Activated CD4-positive, alpha-beta T cell treated with anti-CD3 and anti-CD28 coated beads for 24 hours (primary cell): ENCODE data around the gene ISCA2.

ENCODE experiments used
- DNase-seq, 2 donors: peaks; one replicate each; pipeline ENCODE4 v3.0.0-alpha.2; 2020; ENCODE audit warnings: low read depth in 2 of 2

ISCA2 gene

DNA sequence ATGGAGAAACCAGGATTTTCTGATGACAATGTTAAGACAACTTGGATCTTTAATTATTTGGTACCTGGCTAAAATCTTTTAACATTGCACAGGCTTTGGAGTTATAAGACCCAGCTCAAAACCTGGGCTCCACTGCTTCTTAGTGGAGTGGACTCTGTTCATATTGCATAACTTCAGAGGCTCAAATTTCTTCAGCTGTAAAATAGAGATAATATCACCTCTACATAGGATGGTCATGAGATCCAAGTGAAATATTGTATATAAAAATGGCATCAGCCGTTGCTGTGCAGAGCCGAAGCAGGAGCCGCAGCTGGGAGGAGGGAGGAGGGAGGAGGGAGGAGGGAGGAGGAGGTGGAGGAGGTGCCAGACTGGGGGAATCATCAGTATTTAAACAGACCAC is 11.0 kb upstream of the ISCA2 start:
- no peak for DNase-seq

DNA sequence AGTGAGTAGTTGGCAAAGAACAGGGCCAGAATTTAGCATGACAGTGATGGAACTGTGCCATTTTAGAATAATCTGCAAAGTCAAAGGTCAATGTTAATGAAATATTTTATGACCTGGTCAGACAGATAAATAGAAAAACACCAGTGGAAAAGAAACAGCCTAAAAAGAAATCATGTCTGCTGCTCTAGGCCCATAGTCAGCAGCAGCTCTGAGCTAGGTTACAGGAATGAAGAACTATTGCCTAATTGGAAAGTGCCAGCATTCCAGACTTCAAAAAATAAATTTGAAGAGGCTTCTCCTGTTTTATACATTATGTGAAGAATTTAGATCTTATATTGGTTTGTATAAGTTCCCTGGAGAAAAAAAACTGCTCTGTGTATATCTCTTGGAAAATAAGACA is 10.2 kb upstream of the ISCA2 start:
- DNase-seq = no peak

GRCh38 chr14:74486164-74486563 is 7.4 kb upstream of the ISCA2 start:
- no peak for DNase-seq

DNA sequence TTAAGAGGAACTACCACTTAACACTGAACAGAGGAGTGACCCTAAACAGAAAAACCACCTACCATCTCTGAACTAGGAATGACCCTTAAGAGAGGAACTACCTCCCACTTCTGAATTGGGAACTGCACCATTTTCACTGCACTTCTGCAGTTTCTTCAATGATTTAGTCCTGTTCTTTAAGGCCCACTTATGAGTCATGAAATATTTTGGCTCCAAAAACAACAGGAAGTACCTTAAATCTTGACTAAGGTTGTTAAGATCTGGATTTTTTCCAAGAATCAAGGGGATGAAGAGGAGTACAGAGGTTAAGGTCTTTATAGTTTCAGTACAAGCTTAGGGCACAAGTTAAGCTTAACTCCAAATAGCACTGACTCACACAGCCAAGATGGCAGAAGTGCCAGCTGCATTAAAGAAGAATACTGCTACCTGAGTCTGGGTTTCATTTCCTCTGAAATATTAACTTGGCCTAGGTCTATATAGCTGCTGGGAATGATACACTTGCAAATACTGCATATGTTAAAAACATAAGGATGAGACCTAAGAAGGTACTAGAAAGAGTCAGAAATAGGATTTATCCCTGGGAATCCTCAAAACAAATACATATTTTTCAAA is 4.7 kb upstream of the ISCA2 start:
- DNase-seq = no peak

DNA sequence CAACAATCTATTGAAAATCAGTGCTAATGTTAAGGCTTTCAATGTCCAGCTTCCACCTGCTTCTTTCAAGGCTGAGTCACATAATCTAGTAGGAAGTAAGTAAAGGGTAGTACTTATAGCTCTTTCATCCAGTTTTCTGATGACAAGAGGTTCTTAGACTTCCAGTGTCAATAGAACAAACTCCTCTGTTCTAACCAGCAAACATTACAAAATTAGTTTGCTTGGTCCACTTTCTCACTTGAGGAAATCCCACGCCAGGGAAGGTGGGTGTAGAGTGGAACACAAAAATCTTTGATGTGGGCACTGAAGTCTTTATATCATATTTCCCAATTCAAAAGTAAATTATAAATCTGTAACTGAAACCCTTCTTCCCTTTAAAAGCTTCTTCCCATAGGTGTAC is 3.1 kb upstream of the ISCA2 start:
- DNase-seq = no peak

GRCh38 chr14:74491956-74492775 is 1.4 kb upstream of the ISCA2 start:
- DNase-seq = no peak

- DNase-seq = no peak
Measured at GRCh38 chr14:74492776-74493342, 706 bp upstream of the ISCA2 start, which contains the start of gene NPC2. Gene NPC2, minus strand, starts transcription at chr14:74493305. Its CDS starts 31 bp downstream, at chr14:74493274.

- DNase-seq = no peak
Measured at GRCh38 chr14:74495356-74495755, 1.8 kb downstream of the ISCA2 start.

GRCh38 chr14:74500417-74501134 is 7.0 kb downstream of the ISCA2 start:
- no peak for DNase-seq

- no peak for DNase-seq
Measured at GRCh38 chr14:74501135-74501614, 7.6 kb downstream of the ISCA2 start.

DNA sequence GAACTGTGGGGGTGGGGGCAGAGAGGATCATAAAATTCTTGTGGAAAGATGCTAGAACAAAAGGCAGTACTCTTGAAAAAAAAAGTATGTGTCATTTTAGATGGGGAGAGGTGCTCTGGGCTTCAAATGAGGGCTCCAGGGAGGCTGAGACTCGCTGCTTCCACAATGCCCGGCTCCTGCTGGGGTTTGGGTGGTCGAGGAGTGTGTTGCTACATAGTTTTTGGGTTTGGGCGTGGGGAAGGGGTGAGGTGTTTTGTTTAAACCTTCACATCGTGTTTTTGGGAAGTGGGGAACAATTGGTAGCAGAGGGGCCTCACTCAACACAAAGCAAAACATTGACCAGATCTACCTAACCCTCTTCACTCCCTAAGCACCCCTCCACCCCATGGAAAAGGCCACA is 8.1 kb downstream of the ISCA2 start:
- no peak for DNase-seq

GRCh38 chr14:74502236-74503019 is 8.9 kb downstream of the ISCA2 start:
- no peak for DNase-seq

DNA sequence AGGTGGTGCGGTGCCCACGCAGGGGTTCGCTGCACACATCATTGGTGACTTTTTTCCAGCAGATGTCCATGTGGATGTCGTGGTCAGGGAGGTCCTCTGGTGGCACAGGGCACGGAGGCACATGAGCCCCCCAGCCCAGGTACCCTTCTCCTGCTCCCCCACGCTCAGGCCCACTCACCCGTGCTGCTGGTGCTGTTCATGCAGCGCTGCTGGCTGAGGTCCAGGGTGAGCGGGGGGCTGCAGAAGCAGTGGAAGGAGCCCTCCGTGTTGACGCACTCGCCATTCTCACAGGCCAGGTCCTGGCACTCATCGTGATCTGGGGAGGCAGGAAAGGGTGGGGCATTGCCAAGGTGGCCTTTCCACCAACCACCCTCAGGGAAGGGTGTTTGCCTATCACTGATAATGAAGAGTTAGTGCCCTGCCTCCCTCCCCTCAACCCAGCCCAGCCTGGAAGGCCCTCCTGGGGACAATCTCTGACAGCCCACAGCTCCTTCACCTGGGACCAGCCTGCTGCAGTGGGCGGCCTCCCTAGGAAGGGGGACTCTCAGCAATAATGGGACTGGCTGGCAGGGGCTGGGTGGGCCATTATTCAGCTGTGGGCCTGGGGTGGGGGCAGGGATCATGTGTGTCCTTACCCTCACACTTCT is 9.8 kb downstream of the ISCA2 start:
- DNase-seq = no peak

DNA sequence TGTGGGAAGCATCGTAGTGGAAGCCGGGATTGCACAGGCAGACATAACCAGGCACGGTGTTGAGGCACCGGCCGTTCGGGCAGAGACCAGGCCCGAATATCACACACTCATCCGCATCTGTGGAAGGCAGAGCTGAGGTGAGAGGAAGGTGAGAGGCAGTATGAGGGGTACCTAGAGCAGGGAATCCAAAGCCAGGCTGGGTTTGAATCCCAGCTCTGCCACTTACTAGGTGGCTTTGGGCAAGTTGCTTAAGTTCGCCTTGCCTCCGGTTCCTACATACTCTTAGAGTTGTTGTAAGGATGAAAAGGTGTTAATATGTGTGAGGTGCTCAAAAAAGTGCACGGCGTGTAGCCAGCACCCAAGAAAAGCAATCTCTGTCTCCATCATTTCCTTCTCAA is 10.4 kb downstream of the ISCA2 start:
- no peak for DNase-seq

- no peak for DNase-seq
Measured at GRCh38 chr14:74504412-74504811, 10.8 kb downstream of the ISCA2 start.

- DNase-seq = no peak
Measured at GRCh38 chr14:74504874-74505720, 11.5 kb downstream of the ISCA2 start.

DNA sequence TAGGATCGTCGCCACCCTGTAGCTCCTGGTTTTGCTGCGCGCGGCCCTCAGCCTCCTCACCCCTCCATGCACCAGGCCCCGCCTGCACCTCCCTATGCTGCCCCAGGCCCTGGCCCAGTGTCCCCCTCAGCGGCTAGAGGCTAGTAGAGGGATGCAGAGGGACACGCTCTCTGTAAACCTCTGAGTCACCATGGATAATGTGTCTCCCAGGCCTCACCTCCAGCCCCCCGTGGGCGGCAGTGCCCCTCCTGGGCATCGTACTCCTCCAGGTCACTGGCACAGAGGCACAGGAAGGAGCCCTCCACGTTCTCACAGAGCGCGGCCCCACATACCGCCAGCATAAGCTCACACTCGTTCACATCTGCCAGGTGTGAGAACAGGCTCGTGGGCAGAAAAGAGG is 12.3 kb downstream of the ISCA2 start:
- DNase-seq = no peak

- DNase-seq = no peak
Measured at GRCh38 chr14:74506411-74506851, 12.9 kb downstream of the ISCA2 start.

GRCh38 chr14:74507085-74507484 is 13.5 kb downstream of the ISCA2 start:
- DNase-seq = no peak

DNA sequence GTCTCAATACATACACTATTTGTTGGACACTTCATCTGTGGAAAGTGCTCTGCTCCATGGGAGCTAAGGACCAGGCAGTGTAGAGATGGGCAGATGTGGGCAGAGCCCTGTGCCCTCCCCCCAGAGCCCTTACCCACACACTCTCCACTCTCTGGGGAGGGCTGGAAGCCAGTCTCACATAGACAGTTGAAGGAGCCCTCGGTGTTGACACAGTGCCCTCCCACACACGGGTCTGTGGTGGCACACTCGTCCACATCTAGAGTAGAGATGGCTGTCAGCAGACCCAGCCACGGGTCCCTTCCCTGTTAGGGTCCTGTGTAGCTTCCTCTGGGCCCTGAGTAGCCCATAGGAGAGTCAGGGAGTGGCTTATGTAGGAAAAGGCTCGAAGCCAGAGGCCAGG is 14.3 kb downstream of the ISCA2 start:
- DNase-seq = no peak
